Naive thymus-derived CD4-positive, alpha-beta T cell (primary cell): ENCODE results near the gene VPS13D. TPM values are rescaled to one million over a fixed set of nuclear protein-coding genes. Genes with fewer than 3 reads are reported as not detected.
A peak's percentile ranks its signal among the peaks of the same experiment; 100 is the strongest.

Experiments used
- ATAC-seq: fragments of 150-1000 bp; cut with Tn5 transposase; 2 replicates; pipeline ENCODE4 v1.10.0; 2021; ENCODE audit warnings: mild to moderate bottlenecking, moderate library complexity
- CTCF ChIA-PET: fragments of 350-600 bp; sonication (Branson Sonifier 250); formaldehyde crosslinking; loops from one replicate; lab custom pipeline; 2021; ENCODE audit warnings: antibody characterized with exemption; lab: Charles Lee
- POLR2A ChIA-PET: fragments of 350-600 bp; sonication (Branson Sonifier 250); formaldehyde crosslinking; loops from one replicate; lab custom pipeline; 2021; ENCODE audit warnings: antibody characterized with exemption, inconsistent platforms; lab: Charles Lee
- DNase-seq, 9 donors: peaks; one replicate each; pipeline versions ENCODE4 v3.0.0 to v3.0.0-alpha.2; 2020 to 2022; ENCODE audit warnings: mixed read lengths in 1 of 9
- H3K27ac ChIP-seq: one replicate; pipeline ENCODE4 v1.7.0; 2013; ENCODE audit warnings: mild to moderate bottlenecking, low read depth, low read length, moderate library complexity
- H3K27me3 ChIP-seq, 2 donors: one replicate each; pipeline ENCODE4 v1.7.0; 2013; ENCODE audit warnings: low read length in 2 of 2, mild to moderate bottlenecking in 2 of 2, moderate library complexity in 2 of 2; ENCODE audit not compliant: control insufficient read depth in 2 of 2, insufficient read depth in 2 of 2
- H3K36me3 ChIP-seq, 3 experiments: 1 replicate in 2 of 3; 2 replicates in 1 of 3; pipeline ENCODE4 v1.7.0; 2013; ENCODE audit warnings: low read length in 3 of 3, mild to moderate bottlenecking in 3 of 3, moderate library complexity in 1 of 3; ENCODE audit not compliant: insufficient read depth in 3 of 3, control insufficient read depth in 2 of 3
- H3K4me1 ChIP-seq, 2 donors: one replicate each; pipeline ENCODE4 v1.7.0; 2013; ENCODE audit warnings: low read length in 2 of 2, mild to moderate bottlenecking in 2 of 2, moderate library complexity in 1 of 2; ENCODE audit not compliant: control insufficient read depth in 2 of 2, insufficient read depth in 2 of 2
- H3K4me3 ChIP-seq: 2 replicates; pipeline ENCODE4 v1.7.0; 2013; ENCODE audit warnings: mild to moderate bottlenecking, low read length
- H3K9me3 ChIP-seq, 3 experiments: 1 replicate in 2 of 3; 2 replicates in 1 of 3; pipeline ENCODE4 v1.7.0; 2013; ENCODE audit warnings: low read length in 3 of 3; ENCODE audit not compliant: control insufficient read depth in 2 of 3
- H3K27ac Mint-ChIP-seq, 9 donors: one replicate each; pipeline ENCODE4 v1.8.0; 2020 to 2022; ENCODE audit warnings: mixed read lengths in 9 of 9, mild to moderate bottlenecking in 8 of 9, moderate library complexity in 5 of 9, inconsistent platforms in 2 of 9
- H3K27me3 Mint-ChIP-seq, 5 donors: one replicate each; pipeline ENCODE4 v1.8.0; 2021 to 2022; ENCODE audit warnings: mixed read lengths in 5 of 5, mild to moderate bottlenecking in 1 of 5
- H3K36me3 Mint-ChIP-seq, 5 donors: one replicate each; pipeline ENCODE4 v1.8.0; 2020 to 2022; ENCODE audit warnings: mixed read lengths in 5 of 5, mild to moderate bottlenecking in 3 of 5, inconsistent platforms in 1 of 5
- H3K4me1 Mint-ChIP-seq, 7 donors: one replicate each; pipeline ENCODE4 v1.8.0; 2020 to 2022; ENCODE audit warnings: mixed read lengths in 7 of 7, mild to moderate bottlenecking in 3 of 7, inconsistent platforms in 1 of 7
- H3K4me3 Mint-ChIP-seq, 10 donors: one replicate each; pipeline ENCODE4 v1.8.0; 2020 to 2022; ENCODE audit warnings: mild to moderate bottlenecking in 10 of 10, mixed read lengths in 10 of 10, moderate library complexity in 6 of 10, inconsistent platforms in 2 of 10
- H3K9me3 Mint-ChIP-seq, 11 donors: one replicate each; pipeline ENCODE4 v1.8.0; 2020 to 2022; ENCODE audit warnings: mixed read lengths in 11 of 11, mild to moderate bottlenecking in 4 of 11, inconsistent platforms in 1 of 11, moderate library complexity in 1 of 11
- intact Hi-C, 2 donors: fragments of 100-400 bp; cut with micrococcal nuclease; formaldehyde crosslinking; loops; one replicate each; pipeline ENCODE4 v1.15.1; 2023
- polyA plus RNA-seq, 2 donors: library from polyadenylated mRNA; unstranded; fragments of 300-500 nt; fragmentation: Illumina TruSeq; gene quantifications; one replicate each; pipeline ENCODE4 v1.2.3, GENCODE V29; 2021
- total RNA-seq, 6 experiments: library from RNA in 5 of 6; stranded (reverse) in 5 of 6; gene quantifications; 1 replicate in 5 of 6; 2 replicates in 1 of 6; pipeline ENCODE4 v1.2.3 and lab custom pipeline; 2021 to 2026

VPS13D gene
- total and polyA plus RNA-seq, 7 experiments from 2014 or later, result 6.5 to 94.4 (median 73.2) TPM

GRCh38 chr1:12230549-12231275 lies 882 bp downstream of the VPS13D start:
- H3K4me1 Mint-ChIP-seq, result peaks cover 6 to 42% (median 31%) of the 10 kb centered on the region in 7 donors
- Histone ChIP-seq H3K36me3 (peaks cover 0 to 17% (median 0%) of the 10 kb centered on the region in 3 experiments), H3K9me3 (no peaks in the 10 kb centered on the region), H3K27me3 (no peaks in the 10 kb centered on the region), H3K27ac (peak overlapping the region; percentile 92), H3K4me3 (peak overlapping the region; percentile 82), H3K4me1 (peaks cover 19 to 21% of the 10 kb centered on the region in 2 donors)
- ChIA-PET POLR2A (interaction anchor here (1.2 kb wide), 1 partner anchor 89 kb away, joined by 3 read pairs; no protein-coding TSS in a partner anchor), CTCF (interaction anchor here (1.2 to 2.2 kb wide), 2 partner anchors 21 to 106 kb away, joined by 4 to 7 read pairs; no protein-coding TSS in a partner anchor)
- peak overlapping the region; percentile 63 to 91 (median 76) for H3K27ac Mint-ChIP-seq
- peaks cover 0 to 6% (median 0%) of the 10 kb centered on the region in 5 donors for H3K27me3 Mint-ChIP-seq
- no peaks in the 10 kb centered on the region for H3K9me3 Mint-ChIP-seq
- peak overlapping the region; percentile 84 to 95 (median 90) for H3K4me3 Mint-ChIP-seq
- peaks cover 0 to 7% (median 4%) of the 10 kb centered on the region in 5 donors for H3K36me3 Mint-ChIP-seq
- DNase-seq, result peak in 4 of 9 donors; percentile 7 to 22 (median 13)
- intact Hi-C loops, result loop anchor here (1.0 to 5.0 kb wide), 5 partner anchors 14 to 428 kb away; partner anchors contain the start of gene DHRS3 (in 1 of the 2)
- ATAC-seq, result peak; percentile 7

GRCh38 chr1:12231276-12231595 lies 1.4 kb downstream of the VPS13D start:
- H3K4me1 ChIP-seq, result peaks cover 19 to 21% of the 10 kb centered on the region in 2 donors
- H3K27me3 Mint-ChIP-seq, result peaks cover 0 to 6% (median 0%) of the 10 kb centered on the region in 5 donors
- peak overlapping the region; percentile 82 for H3K4me3 ChIP-seq
- DNase-seq (no peak), ATAC-seq (no peak)
- ChIA-PET POLR2A (interaction anchor here (1.2 kb wide), 1 partner anchor 89 kb away, joined by 3 read pairs; no protein-coding TSS in a partner anchor), CTCF (interaction anchor here (2.2 kb wide), 1 partner anchor 107 kb away, joined by 7 read pairs; no protein-coding TSS in a partner anchor)
- peak overlapping the region; percentile 92 for H3K27ac ChIP-seq
- peak overlapping the region; percentile 81 to 95 (median 88) for H3K4me3 Mint-ChIP-seq
- H3K9me3 ChIP-seq, result no peaks in the 10 kb centered on the region
- peaks cover 0 to 22% (median 0%) of the 10 kb centered on the region in 3 experiments for H3K36me3 ChIP-seq
- peak overlapping the region in 8 of 9 donors; percentile 33 to 89 (median 56) for H3K27ac Mint-ChIP-seq
- peaks cover 2 to 12% (median 4%) of the 10 kb centered on the region in 5 donors for H3K36me3 Mint-ChIP-seq
- H3K27me3 ChIP-seq, result no peaks in the 10 kb centered on the region
- peaks cover 6 to 48% (median 35%) of the 10 kb centered on the region in 7 donors for H3K4me1 Mint-ChIP-seq
- intact Hi-C loops, result loop anchor here (1.0 to 5.0 kb wide), 5 partner anchors 13 to 428 kb away; partner anchors contain the start of gene DHRS3 (in 1 of the 2)
- H3K9me3 Mint-ChIP-seq, result no peaks in the 10 kb centered on the region

DNA sequence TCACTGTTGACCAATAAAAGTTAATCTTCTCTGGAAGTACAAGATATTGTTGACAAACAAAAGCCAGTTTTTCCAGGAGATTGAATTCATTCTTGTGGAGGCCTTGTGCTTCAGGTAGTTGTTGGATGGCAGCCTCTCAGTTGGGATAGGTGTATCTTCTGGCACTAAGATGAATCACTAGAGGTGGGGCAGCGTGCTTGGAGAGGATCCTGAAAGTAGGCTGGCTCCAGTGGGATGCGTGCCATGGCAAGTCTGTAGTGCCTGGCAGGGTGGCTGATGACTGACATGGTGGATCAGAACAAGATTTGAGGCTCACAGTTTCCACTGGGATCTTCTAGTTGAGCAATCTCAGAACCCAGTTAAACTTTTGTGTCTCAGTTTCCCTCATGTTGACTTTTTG lies 2.4 kb downstream of the VPS13D start:
- intact Hi-C loops, result loop anchor here in 1 of 2 donors (5.0 kb wide), 1 partner anchor 385 kb away; the partner anchor contains the start of gene DHRS3
- H3K36me3 ChIP-seq, result peaks cover 0 to 28% (median 0%) of the 10 kb centered on the region in 3 experiments
- peak overlapping the region; percentile 35 to 95 (median 56) for H3K4me3 Mint-ChIP-seq
- H3K9me3 ChIP-seq, result no peaks in the 10 kb centered on the region
- ATAC-seq (no peak), DNase-seq (no peak)
- no peaks in the 10 kb centered on the region for H3K9me3 Mint-ChIP-seq
- peaks cover 6 to 48% (median 40%) of the 10 kb centered on the region in 7 donors for H3K4me1 Mint-ChIP-seq
- H3K27ac Mint-ChIP-seq, result peak overlapping the region in 1 of 9 donors; percentile 8
- no peak overlapping the region for H3K27ac ChIP-seq
- H3K27me3 Mint-ChIP-seq, result peaks cover 0 to 5% (median 0%) of the 10 kb centered on the region in 5 donors
- H3K4me3 ChIP-seq, result no peak overlapping the region
- ChIA-PET POLR2A (no interaction called here), CTCF (interaction anchor here (2.2 kb wide), 1 partner anchor 108 kb away, joined by 7 read pairs; no protein-coding TSS in a partner anchor)
- no peaks in the 10 kb centered on the region for H3K27me3 ChIP-seq
- H3K4me1 ChIP-seq, result peaks cover 19 to 21% of the 10 kb centered on the region in 2 donors
- peaks cover 4 to 21% (median 9%) of the 10 kb centered on the region in 5 donors for H3K36me3 Mint-ChIP-seq

- ATAC-seq (no peak), DNase-seq (no peak)
- Histone ChIP-seq H3K4me3 (no peak overlapping the region), H3K36me3 (peaks cover 18 to 67% (median 26%) of the 10 kb centered on the region in 3 experiments), H3K9me3 (no peaks in the 10 kb centered on the region), H3K4me1 (no peaks in the 10 kb centered on the region), H3K27ac (no peak overlapping the region), H3K27me3 (no peaks in the 10 kb centered on the region)
- H3K36me3 Mint-ChIP-seq, result peaks cover 11 to 39% (median 17%) of the 10 kb centered on the region in 5 donors
- H3K9me3 Mint-ChIP-seq, result no peaks in the 10 kb centered on the region
- ChIA-PET CTCF (interaction anchor here (0.6 to 2.7 kb wide), 7 partner anchors 15 to 458 kb away, joined by 3 to 14 read pairs (median 3); partner anchors contain the start of gene VPS13D), POLR2A (no interaction called here)
- H3K27me3 Mint-ChIP-seq, result no peaks in the 10 kb centered on the region
- no peak overlapping the region for H3K4me3 Mint-ChIP-seq
- no peak overlapping the region for H3K27ac Mint-ChIP-seq
- intact Hi-C loops, result loop anchor here in 1 of 2 donors (1.0 kb wide), 1 partner anchor 13 kb away; no protein-coding TSS in a partner anchor
- H3K4me1 Mint-ChIP-seq, result peaks cover 0 to 14% (median 6%) of the 10 kb centered on the region in 7 donors
Measured at GRCh38 chr1:12244078-12244477, 14.2 kb downstream of the VPS13D start.

DNA sequence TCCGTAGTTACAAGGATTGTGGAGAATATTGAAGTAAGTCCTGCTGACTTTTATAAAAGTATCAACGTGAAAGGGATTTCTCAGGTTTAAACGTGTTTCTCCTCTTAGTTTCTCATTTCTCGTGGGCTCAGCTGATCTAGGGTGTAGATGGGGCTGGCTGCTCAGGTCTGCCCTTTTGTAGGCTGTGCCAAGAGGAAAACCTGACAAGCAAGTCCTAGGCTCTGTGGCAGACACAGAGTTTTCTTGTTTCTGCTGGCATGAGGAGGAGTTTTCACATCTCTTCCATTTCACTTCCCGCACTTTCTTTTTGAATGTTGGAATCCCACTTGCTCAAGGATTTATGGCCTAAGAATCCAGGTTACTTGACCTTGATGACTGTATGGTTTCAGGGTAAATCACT lies 14.8 kb downstream of the VPS13D start:
- CTCF ChIA-PET, result interaction anchor here (0.6 to 2.7 kb wide), 5 partner anchors 34 to 457 kb away, joined by 3 to 14 read pairs (median 7); no protein-coding TSS in a partner anchor

DNA sequence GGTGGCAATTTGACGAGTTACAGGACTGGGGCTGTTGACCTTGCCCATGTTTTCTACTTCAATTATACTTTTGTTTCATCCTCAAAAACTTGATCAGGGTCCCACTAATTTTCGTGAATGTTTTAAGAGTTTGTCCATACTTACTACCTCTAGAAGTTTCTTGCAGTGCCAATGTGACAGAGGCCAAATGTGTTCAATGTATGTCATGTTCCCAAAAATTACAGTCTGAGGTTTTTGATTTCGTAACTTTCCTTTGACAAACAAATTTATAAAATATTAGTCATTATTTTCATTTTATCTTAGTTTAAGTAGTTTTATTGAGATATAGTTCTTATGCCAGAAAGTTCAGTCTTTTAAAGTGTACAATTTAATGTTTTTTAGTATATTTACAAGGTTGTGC lies 15.3 kb downstream of the VPS13D start:
- ATAC-seq, result no peak
- no peak for DNase-seq
- H3K9me3 Mint-ChIP-seq, result no peaks in the 10 kb centered on the region
- Histone ChIP-seq H3K4me1 (no peaks in the 10 kb centered on the region), H3K27me3 (no peaks in the 10 kb centered on the region), H3K4me3 (no peak overlapping the region), H3K36me3 (peaks cover 26 to 77% (median 35%) of the 10 kb centered on the region in 3 experiments), H3K9me3 (no peaks in the 10 kb centered on the region), H3K27ac (no peak overlapping the region)
- H3K4me1 Mint-ChIP-seq, result peaks cover 0 to 8% (median 3%) of the 10 kb centered on the region in 7 donors
- ChIA-PET CTCF (interaction anchor here (1.0 to 2.7 kb wide), 3 partner anchors 35 to 120 kb away, joined by 3 to 14 read pairs (median 9); no protein-coding TSS in a partner anchor), POLR2A (no interaction called here)
- H3K27ac Mint-ChIP-seq, result no peak overlapping the region
- H3K4me3 Mint-ChIP-seq, result no peak overlapping the region
- H3K27me3 Mint-ChIP-seq, result no peaks in the 10 kb centered on the region
- H3K36me3 Mint-ChIP-seq, result peaks cover 11 to 48% (median 22%) of the 10 kb centered on the region in 5 donors
- intact Hi-C loops, result no loop called here

More for the DNA sequence above, 14.8 kb downstream of the VPS13D start:
- H3K9me3 ChIP-seq, result no peaks in the 10 kb centered on the region
- POLR2A ChIA-PET, result no interaction called here
- no peak overlapping the region for H3K4me3 ChIP-seq
- no peaks in the 10 kb centered on the region for H3K27me3 ChIP-seq
- no peaks in the 10 kb centered on the region for H3K4me1 ChIP-seq
- intact Hi-C loops, result loop anchor here in 1 of 2 donors (1.0 kb wide), 1 partner anchor 13 kb away; no protein-coding TSS in a partner anchor
- DNase-seq (no peak), ATAC-seq (no peak)
- Mint-ChIP-seq H3K27me3 (no peaks in the 10 kb centered on the region), H3K9me3 (no peaks in the 10 kb centered on the region), H3K36me3 (peaks cover 11 to 42% (median 20%) of the 10 kb centered on the region in 5 donors), H3K4me1 (peaks cover 0 to 13% (median 6%) of the 10 kb centered on the region in 7 donors), H3K27ac (no peak overlapping the region), H3K4me3 (no peak overlapping the region)
- peaks cover 23 to 72% (median 31%) of the 10 kb centered on the region in 3 experiments for H3K36me3 ChIP-seq
- no peak overlapping the region for H3K27ac ChIP-seq
